Measurements from ENCODE around the gene ADARB2. TPM values are rescaled to one million over a fixed set of nuclear protein-coding genes. Genes with fewer than 3 reads are reported as not detected.

Gene ADARB2
- total and polyA plus RNA-seq, 2 experiments from 2014 or later: 2.0 to 5.0 TPM

DNA sequence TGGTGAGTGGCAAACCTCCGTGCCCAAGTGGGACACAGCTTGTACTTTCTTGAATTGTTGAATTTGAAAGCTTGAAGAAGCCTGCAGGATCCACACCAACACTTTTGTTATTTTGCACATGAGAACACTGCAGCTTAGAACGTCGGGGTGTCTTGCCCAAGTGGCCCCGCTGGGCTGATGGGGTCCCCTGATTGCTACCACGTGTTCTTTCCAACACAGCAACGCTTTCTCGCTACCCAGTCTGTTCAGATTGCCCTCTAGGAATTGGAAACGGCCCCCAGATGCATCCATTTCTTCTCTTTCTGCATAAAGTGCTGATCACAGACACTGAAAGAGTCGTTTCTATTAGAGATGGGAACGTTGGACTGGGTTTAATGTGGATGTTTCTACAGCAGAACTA, 268.5 kb downstream of the ADARB2 start (continued):
- TF ChIP-seq, protein P1, sequence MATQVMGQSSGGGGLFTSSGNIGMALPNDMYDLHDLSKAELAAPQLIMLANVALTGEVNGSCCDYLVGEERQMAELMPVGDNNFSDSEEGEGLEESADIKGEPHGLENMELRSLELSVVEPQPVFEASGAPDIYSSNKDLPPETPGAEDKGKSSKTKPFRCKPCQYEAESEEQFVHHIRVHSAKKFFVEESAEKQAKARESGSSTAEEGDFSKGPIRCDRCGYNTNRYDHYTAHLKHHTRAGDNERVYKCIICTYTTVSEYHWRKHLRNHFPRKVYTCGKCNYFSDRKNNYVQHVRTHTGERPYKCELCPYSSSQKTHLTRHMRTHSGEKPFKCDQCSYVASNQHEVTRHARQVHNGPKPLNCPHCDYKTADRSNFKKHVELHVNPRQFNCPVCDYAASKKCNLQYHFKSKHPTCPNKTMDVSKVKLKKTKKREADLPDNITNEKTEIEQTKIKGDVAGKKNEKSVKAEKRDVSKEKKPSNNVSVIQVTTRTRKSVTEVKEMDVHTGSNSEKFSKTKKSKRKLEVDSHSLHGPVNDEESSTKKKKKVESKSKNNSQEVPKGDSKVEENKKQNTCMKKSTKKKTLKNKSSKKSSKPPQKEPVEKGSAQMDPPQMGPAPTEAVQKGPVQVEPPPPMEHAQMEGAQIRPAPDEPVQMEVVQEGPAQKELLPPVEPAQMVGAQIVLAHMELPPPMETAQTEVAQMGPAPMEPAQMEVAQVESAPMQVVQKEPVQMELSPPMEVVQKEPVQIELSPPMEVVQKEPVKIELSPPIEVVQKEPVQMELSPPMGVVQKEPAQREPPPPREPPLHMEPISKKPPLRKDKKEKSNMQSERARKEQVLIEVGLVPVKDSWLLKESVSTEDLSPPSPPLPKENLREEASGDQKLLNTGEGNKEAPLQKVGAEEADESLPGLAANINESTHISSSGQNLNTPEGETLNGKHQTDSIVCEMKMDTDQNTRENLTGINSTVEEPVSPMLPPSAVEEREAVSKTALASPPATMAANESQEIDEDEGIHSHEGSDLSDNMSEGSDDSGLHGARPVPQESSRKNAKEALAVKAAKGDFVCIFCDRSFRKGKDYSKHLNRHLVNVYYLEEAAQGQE (IDR thresholded peaks at IDR 0.05; ENCODE audit: unreplicated experiment): no peak
- TF ChIP-seq ZNF331 (CRISPR knock-in tag; IDR thresholded peaks at IDR 0.05; ENCODE audit: low read depth): no peak
- no peak for TF ChIP-seq POLR2AphosphoS5 (IDR thresholded peaks at IDR 0.05; ENCODE audit: low read depth)
- no peak for TF ChIP-seq ZNF114 (CRISPR knock-in tag; IDR thresholded peaks at IDR 0.05)
- no peak for TF ChIP-seq NANOG (IDR thresholded peaks at IDR 0.05; ENCODE audit: borderline replicate concordance)
- TF ChIP-seq CREB1 (CRISPR knock-in tag; IDR thresholded peaks at IDR 0.05; ENCODE audit: low read depth): no peak
- TF ChIP-seq JUNB (IDR thresholded peaks at IDR 0.05; ENCODE audit: unreplicated experiment): no peak

DNA sequence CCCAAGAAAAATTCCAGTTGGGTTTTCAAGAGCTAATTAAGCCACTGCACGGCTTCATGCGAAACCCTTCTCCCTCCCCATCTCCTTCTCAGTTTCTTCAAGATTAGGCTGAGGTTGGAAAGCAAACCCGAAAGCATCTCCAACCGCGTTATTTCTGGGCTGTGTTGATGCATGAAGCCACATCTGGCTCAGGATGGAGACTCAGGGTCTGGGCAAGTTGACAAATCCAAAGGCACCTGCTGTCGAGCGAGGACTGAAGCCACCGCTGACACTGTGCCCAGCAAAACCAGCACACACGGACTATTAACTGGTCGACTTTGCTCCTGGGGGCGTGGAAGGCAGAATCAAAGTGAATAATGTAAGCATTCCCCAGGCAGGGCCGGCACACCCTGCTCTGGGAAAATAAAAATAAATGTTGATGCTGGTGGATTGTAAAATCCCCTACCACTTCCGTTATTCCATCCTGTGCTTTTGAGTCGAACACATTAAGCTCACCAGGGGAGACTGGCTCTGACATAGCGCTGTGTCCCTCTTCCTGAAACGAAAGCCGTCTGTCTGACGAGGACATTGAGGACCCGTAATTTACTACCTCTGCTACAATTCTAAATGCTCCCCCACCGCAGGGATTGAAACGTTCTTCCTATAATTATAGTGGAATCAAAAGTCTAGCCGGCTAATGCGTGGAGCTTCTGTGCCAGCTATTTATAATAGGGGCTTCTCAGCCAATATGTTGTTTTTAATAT, 269.8 kb downstream of the ADARB2 start:
- TF ChIP-seq EZH2phosphoT487 (IDR thresholded peaks at IDR 0.05; ENCODE audit: unreplicated experiment): no peak
- TF ChIP-seq ZNF331 (CRISPR knock-in tag; IDR thresholded peaks at IDR 0.05; ENCODE audit: low read depth): no peak
- no peak for TF ChIP-seq NANOG (IDR thresholded peaks at IDR 0.05; ENCODE audit: borderline replicate concordance)
- TF ChIP-seq, protein P1 (IDR thresholded peaks at IDR 0.05; ENCODE audit: unreplicated experiment): no peak
- TF ChIP-seq, protein P2, sequence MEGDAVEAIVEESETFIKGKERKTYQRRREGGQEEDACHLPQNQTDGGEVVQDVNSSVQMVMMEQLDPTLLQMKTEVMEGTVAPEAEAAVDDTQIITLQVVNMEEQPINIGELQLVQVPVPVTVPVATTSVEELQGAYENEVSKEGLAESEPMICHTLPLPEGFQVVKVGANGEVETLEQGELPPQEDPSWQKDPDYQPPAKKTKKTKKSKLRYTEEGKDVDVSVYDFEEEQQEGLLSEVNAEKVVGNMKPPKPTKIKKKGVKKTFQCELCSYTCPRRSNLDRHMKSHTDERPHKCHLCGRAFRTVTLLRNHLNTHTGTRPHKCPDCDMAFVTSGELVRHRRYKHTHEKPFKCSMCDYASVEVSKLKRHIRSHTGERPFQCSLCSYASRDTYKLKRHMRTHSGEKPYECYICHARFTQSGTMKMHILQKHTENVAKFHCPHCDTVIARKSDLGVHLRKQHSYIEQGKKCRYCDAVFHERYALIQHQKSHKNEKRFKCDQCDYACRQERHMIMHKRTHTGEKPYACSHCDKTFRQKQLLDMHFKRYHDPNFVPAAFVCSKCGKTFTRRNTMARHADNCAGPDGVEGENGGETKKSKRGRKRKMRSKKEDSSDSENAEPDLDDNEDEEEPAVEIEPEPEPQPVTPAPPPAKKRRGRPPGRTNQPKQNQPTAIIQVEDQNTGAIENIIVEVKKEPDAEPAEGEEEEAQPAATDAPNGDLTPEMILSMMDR (conservative IDR thresholded peaks at IDR 0.05; ENCODE audit: low read depth in 2 of 2): no peak
- TF ChIP-seq JUNB (IDR thresholded peaks at IDR 0.05; ENCODE audit: unreplicated experiment): no peak
- TF ChIP-seq POLR2AphosphoS5 (IDR thresholded peaks at IDR 0.05; ENCODE audit: low read depth): no peak
- Mint-ChIP-seq H3K4me1 (peaks cover 10% of the 10 kb centered on the region), H3K27ac (no peak overlapping the region), H3K36me3 (ENCODE audit: low read depth) (no peaks in the 10 kb centered on the region; the same call in 2 of the 3 replicates), H3K4me3 (no peak overlapping the region), H3K9me3 (no peaks in the 10 kb centered on the region), H3K27me3 (ENCODE audit: insufficient read depth, low read depth, poor library complexity) (peaks cover 7% of the 10 kb centered on the region)
- Histone ChIP-seq H3K36me3 (ENCODE audit: insufficient read depth) (no peaks in the 10 kb centered on the region), H3K9me2 (ENCODE audit: insufficient read depth) (no peaks in the 10 kb centered on the region), H3K79me2 (replicated peaks; ENCODE audit: insufficient read depth) (no peaks in the 10 kb centered on the region), H3K4me3 (no peak overlapping the region), H4K20me1 (replicated peaks; ENCODE audit: insufficient read depth) (no peaks in the 10 kb centered on the region), H3K27ac (ENCODE audit: low read depth) (no peak overlapping the region), H3F3A (replicated peaks; ENCODE audit: low read depth) (no peaks in the 10 kb centered on the region), H2AFZ (no peak overlapping the region), H3K4me1 (ENCODE audit: insufficient read depth) (no peaks in the 10 kb centered on the region; the same call in 1 of the 2 replicates), H3K27me3 (ENCODE audit: insufficient read depth) (no peaks in the 10 kb centered on the region), H3K4me2 (no peak overlapping the region)
- DNase-seq (ENCODE audit: low spot score) (no peak), ATAC-seq (no peak)
